Sigmoid colon (tissue), 7 donors: Measurements from ENCODE around the gene BHLHE23. TPM values are rescaled to one million over a fixed set of nuclear protein-coding genes. Genes with fewer than 3 reads are reported as not detected.
A peak's percentile ranks its signal among the peaks of the same experiment; 100 is the strongest.

Experiments
- DNase-seq: peaks from one replicate; pipeline ENCODE4 v3.0.0-alpha.2; 2019
- H3K27ac ChIP-seq, 4 donors: fragments of 200-600 bp; sonication (generic); one replicate each; pipeline ENCODE4 v1.5.1; 2016 to 2019; ENCODE audit warnings: mild to moderate bottlenecking in 1 of 4
- H3K27me3 ChIP-seq, 3 donors: fragments of 200-600 bp; sonication (generic); one replicate each; pipeline ENCODE4 v1.5.1; 2019; ENCODE audit warnings: mild to moderate bottlenecking in 1 of 3
- H3K36me3 ChIP-seq, 4 donors: fragments of 200-600 bp; sonication (generic); one replicate each; pipeline ENCODE4 v1.5.1; 2016 to 2019
- H3K4me1 ChIP-seq, 4 donors: fragments of 200-600 bp; sonication (generic); one replicate each; pipeline ENCODE4 v1.5.1; 2017 to 2019
- H3K4me3 ChIP-seq, 4 donors: fragments of 200-600 bp; sonication (generic); one replicate each; pipeline ENCODE4 v1.5.1; 2017 to 2019; ENCODE audit warnings: mild to moderate bottlenecking in 2 of 4, moderate library complexity in 1 of 4
- H3K9me3 ChIP-seq, 4 donors: fragments of 200-600 bp in 3 of 4; sonication (generic) in 3 of 4; one replicate each; pipeline versions ENCODE4 v1.5.1 to v1.6.1; 2013 to 2019
- EP300 ChIP-seq, 4 donors: sonication (generic); formaldehyde crosslinking; IDR thresholded peaks; one replicate each; pipeline ENCODE4 v1.6.1; 2017; ENCODE audit warnings: antibody characterized with exemption in 4 of 4
- POLR2A ChIP-seq, 2 donors: fragments of 450-650 bp; IDR thresholded peaks; one replicate each; pipeline ENCODE4 v1.6.1; 2016; ENCODE audit warnings: antibody characterized with exemption in 2 of 2, mild to moderate bottlenecking in 2 of 2, moderate library complexity in 2 of 2
- POLR2AphosphoS5 ChIP-seq, 4 donors: sonication (generic); formaldehyde crosslinking; IDR thresholded peaks; one replicate each; pipeline ENCODE4 v1.6.1; 2017; ENCODE audit warnings: antibody characterized with exemption in 4 of 4
- WGBS, 2 donors: extraction: QIAGEN DNeasy Blood & Tissue Kit; methylation state at CpG; one replicate each; pipeline ENCODE4 v1.1.7; 2013; 5-methylcytosine and 5-hydroxymethylcytosine counted together
- intact Hi-C: fragments of 100-400 bp; cut with DNase I; formaldehyde crosslinking; loops from one replicate; pipeline ENCODE4 v1.15.1; 2023
- polyA plus RNA-seq, 3 donors: library from polyadenylated mRNA; stranded (reverse); fragments of 200-250 nt; gene quantifications; one replicate each; pipeline ENCODE4 v1.2.3, GENCODE V29; 2013
- total RNA-seq, 4 donors: library from RNA; depleted of rRNA; stranded (reverse); fragments of >200 nt; gene quantifications; one replicate each; pipeline ENCODE4 v1.1.0, GENCODE V29; 2016
- TF ChIP-seq, protein P1 (sequence below), 4 experiments: fragments of 450-650 bp in 3 of 4; fragments of 200-600 bp in 1 of 4; IDR thresholded peaks; one replicate each; pipeline ENCODE4 v1.5.1; 2016 to 2019; ENCODE audit warnings: antibody characterized with exemption in 4 of 4, mild to moderate bottlenecking in 3 of 4, moderate library complexity in 2 of 4
- donor health status: healthy with polysubstance abuse.
- donor health status: Bipolar disorder and iron deficiency.
- donor health status: healthy.

BHLHE23 gene
- total and polyA plus RNA-seq, 7 donors, result not detected

- H3K4me3 ChIP-seq, result no peak overlapping the region
- H3K36me3 ChIP-seq, result no peaks in the 10 kb centered on the region
- peak; percentile 30 for DNase-seq
- intact Hi-C loops, result no loop called here
- TF ChIP-seq POLR2AphosphoS5 (IDR thresholded peaks at IDR 0.05) (no peak), POLR2A (IDR thresholded peaks at IDR 0.05) (no peak), EP300 (IDR thresholded peaks at IDR 0.05) (no peak)
- TF ChIP-seq, protein P1, sequence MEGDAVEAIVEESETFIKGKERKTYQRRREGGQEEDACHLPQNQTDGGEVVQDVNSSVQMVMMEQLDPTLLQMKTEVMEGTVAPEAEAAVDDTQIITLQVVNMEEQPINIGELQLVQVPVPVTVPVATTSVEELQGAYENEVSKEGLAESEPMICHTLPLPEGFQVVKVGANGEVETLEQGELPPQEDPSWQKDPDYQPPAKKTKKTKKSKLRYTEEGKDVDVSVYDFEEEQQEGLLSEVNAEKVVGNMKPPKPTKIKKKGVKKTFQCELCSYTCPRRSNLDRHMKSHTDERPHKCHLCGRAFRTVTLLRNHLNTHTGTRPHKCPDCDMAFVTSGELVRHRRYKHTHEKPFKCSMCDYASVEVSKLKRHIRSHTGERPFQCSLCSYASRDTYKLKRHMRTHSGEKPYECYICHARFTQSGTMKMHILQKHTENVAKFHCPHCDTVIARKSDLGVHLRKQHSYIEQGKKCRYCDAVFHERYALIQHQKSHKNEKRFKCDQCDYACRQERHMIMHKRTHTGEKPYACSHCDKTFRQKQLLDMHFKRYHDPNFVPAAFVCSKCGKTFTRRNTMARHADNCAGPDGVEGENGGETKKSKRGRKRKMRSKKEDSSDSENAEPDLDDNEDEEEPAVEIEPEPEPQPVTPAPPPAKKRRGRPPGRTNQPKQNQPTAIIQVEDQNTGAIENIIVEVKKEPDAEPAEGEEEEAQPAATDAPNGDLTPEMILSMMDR (IDR thresholded peaks at IDR 0.05), result no peak
- no peak overlapping the region for H3K27ac ChIP-seq
- no peaks in the 10 kb centered on the region for H3K9me3 ChIP-seq
- peaks cover 16 to 91% (median 69%) of the 10 kb centered on the region in 3 donors for H3K27me3 ChIP-seq
- peaks cover 0 to 9% (median 4%) of the 10 kb centered on the region in 4 donors for H3K4me1 ChIP-seq
- 76 to 77% methylated on average over 33 of the region's 33 CpGs for WGBS, 2 donors
Observed at GRCh38 chr20:63033794-63034709, 27.3 kb upstream of the BHLHE23 start.

GRCh38 chr20:63032861-63033793 is 26.4 kb upstream of the BHLHE23 start:
- Histone ChIP-seq H3K27ac (no peak overlapping the region), H3K36me3 (no peaks in the 10 kb centered on the region), H3K27me3 (peaks cover 21 to 89% (median 74%) of the 10 kb centered on the region in 3 donors), H3K4me3 (no peak overlapping the region), H3K4me1 (peaks cover 0 to 9% (median 4%) of the 10 kb centered on the region in 4 donors), H3K9me3 (no peaks in the 10 kb centered on the region)
- peak; percentile 44 for DNase-seq
- TF ChIP-seq, protein P1 (IDR thresholded peaks at IDR 0.05), result no peak
- TF ChIP-seq EP300 (IDR thresholded peaks at IDR 0.05), result no peak
- TF ChIP-seq POLR2A (IDR thresholded peaks at IDR 0.05), result no peak
- TF ChIP-seq POLR2AphosphoS5 (IDR thresholded peaks at IDR 0.05), result no peak
- intact Hi-C loops, result no loop called here
- WGBS, 2 donors, result 7 to 9% methylated on average over 34 of the region's 34 CpGs

DNA sequence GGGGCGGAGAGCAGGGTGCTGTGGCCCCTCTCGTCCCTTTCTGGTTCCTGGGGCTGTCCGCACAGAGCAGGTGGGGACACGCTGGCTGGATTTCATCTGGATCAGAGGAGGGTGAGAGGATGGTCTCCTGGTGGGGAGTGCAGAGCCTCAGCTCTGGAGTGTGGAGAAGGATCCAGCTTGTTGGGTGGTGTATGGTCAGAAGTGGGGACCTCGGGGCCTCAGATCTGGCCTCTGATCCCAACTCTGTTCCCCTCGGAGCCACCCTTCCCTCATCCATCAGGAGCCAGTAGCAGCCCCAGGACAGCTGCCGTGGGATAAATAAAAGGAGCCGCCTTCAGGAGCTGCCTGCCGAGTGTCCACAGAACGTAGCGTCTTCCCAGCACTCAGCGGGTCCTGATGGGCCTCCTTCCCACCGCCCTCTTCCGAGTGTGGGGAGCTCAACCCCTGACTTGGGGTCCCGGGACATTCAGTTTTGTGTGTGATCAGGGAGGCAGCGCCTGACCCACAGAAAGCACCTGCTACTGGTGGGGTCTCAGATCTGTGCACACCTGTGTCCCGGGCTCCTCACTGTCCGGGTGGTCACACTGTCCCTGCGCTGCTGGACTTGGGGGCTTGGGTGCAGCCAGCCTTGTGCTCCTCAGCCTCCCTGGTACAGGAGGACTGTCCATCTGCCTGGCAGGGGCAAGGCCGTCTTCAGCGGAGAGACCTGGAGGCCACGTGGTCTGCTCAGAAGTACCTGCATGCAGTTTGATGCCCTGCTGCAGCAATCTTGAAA is 25.4 kb upstream of the BHLHE23 start:
- intact Hi-C loops, result no loop called here
- Histone ChIP-seq H3K27ac (no peak overlapping the region), H3K36me3 (no peaks in the 10 kb centered on the region), H3K4me3 (no peak overlapping the region), H3K9me3 (no peaks in the 10 kb centered on the region), H3K4me1 (peaks cover 0 to 9% (median 4%) of the 10 kb centered on the region in 4 donors), H3K27me3 (peaks cover 27 to 89% (median 75%) of the 10 kb centered on the region in 3 donors)
- DNase-seq, result peak; percentile 35
- WGBS, 2 donors, result 63 to 65% methylated on average over 22 of the region's 22 CpGs
- no peak for TF ChIP-seq POLR2AphosphoS5 (IDR thresholded peaks at IDR 0.05)
- no peak for TF ChIP-seq EP300 (IDR thresholded peaks at IDR 0.05)
- TF ChIP-seq, protein P1 (IDR thresholded peaks at IDR 0.05), result no peak
- TF ChIP-seq POLR2A (IDR thresholded peaks at IDR 0.05), result no peak
